Endothelial cell of umbilical vein (primary cell): Measurements from ENCODE around the gene FBLN2. TPM values are rescaled to one million over a fixed set of nuclear protein-coding genes. Genes with fewer than 3 reads are reported as not detected.

Experiments
- BruUV-seq: library from RNA; stranded (reverse); fragments of 400-500 nt; replicated peaks from 2 replicates; lab custom pipeline; 2021; lab: Mats Ljungman, UMichigan
- CTCF ChIA-PET: fragments of 300-600, 350-600 bp; sonication (Branson Sonifier 250); formaldehyde crosslinking; loops from one replicate; lab custom pipeline; 2021; ENCODE audit warnings: antibody characterized with exemption, inconsistent platforms; lab: Charles Lee
- POLR2A ChIA-PET: fragments of 300-600, 350-600 bp; sonication (Branson Sonifier 250); formaldehyde crosslinking; loops from one replicate; lab custom pipeline; 2021; ENCODE audit warnings: antibody characterized with exemption, inconsistent platforms; lab: Charles Lee
- DNase-seq: peaks from one replicate; pipeline ENCODE4 v3.0.0-alpha.2; 2011; ENCODE audit warnings: low read depth, low spot score
- FAIRE-seq: peaks from 2 replicates; lab custom pipeline; 2011; peaks lifted over from hg19 to GRCh38; lab: Jason Lieb, UNC
- H2AFZ ChIP-seq: 2 replicates; pipeline ENCODE4 v1.6.0; 2012; ENCODE audit warnings: low read depth, low read length, control low read depth, inconsistent platforms
- H3K27ac ChIP-seq: 2 replicates; pipeline ENCODE4 v1.5.1; 2011; ENCODE audit warnings: low read depth, mild to moderate bottlenecking, control low read depth, low read length, moderate library complexity; ENCODE audit not compliant: insufficient read depth
- H3K27me3 ChIP-seq, 2 experiments: 2 replicates each; pipeline versions ENCODE4 v1.6.0 to v1.6.1; 2011; ENCODE audit warnings: low read length in 2 of 2, mixed read lengths in 1 of 2; ENCODE audit not compliant: control insufficient read depth in 2 of 2, insufficient read depth in 2 of 2
- H3K36me3 ChIP-seq, 2 experiments: 2 replicates in 1 of 2; 3 replicates in 1 of 2; pipeline ENCODE4 v1.5.1; 2011; ENCODE audit warnings: low read length in 2 of 2, mild to moderate bottlenecking in 1 of 2, moderate library complexity in 1 of 2; ENCODE audit not compliant: control insufficient read depth in 2 of 2, insufficient read depth in 2 of 2; ENCODE audit errors: extremely low read depth in 1 of 2
- H3K4me1 ChIP-seq: 3 replicates; pipeline ENCODE4 v1.5.1; 2011; ENCODE audit warnings: mild to moderate bottlenecking, low read length; ENCODE audit not compliant: control insufficient read depth, insufficient read depth; ENCODE audit errors: extremely low read depth
- H3K4me2 ChIP-seq: 2 replicates; pipeline ENCODE4 v1.6.1; 2011; ENCODE audit warnings: low read length, control low read depth, mixed read lengths; ENCODE audit not compliant: insufficient read depth
- H3K4me3 ChIP-seq, 3 experiments: fragments of 200-600 bp in 1 of 3; sonication (generic), shearing (Covaris generic) in 1 of 3; replicated peaks in 1 of 3; 2 replicates each; pipeline ENCODE4 v1.5.1; 2011 to 2016; ENCODE audit warnings: control low read depth in 3 of 3, low read length in 3 of 3, mild to moderate bottlenecking in 2 of 3, inconsistent platforms in 1 of 3, low read depth in 1 of 3, moderate library complexity in 1 of 3; ENCODE audit not compliant: insufficient read depth in 1 of 3
- H3K79me2 ChIP-seq: 2 replicates; pipeline ENCODE4 v1.6.0; 2012; ENCODE audit warnings: low read length, inconsistent platforms; ENCODE audit not compliant: control insufficient read depth, insufficient read depth
- H3K9ac ChIP-seq: replicated peaks from 2 replicates; pipeline ENCODE3; 2011; ENCODE audit warnings: low read length, control low read depth; ENCODE audit not compliant: insufficient read depth; ENCODE audit errors: extremely low read depth
- H3K9me1 ChIP-seq: replicated peaks from 3 replicates; pipeline ENCODE4 v1.6.0; 2011; ENCODE audit warnings: mild to moderate bottlenecking, low read length; ENCODE audit not compliant: control insufficient read depth, insufficient read depth; ENCODE audit errors: extremely low read depth
- H3K9me3 ChIP-seq: replicated peaks from 2 replicates; pipeline ENCODE4 v1.5.1; 2012; ENCODE audit warnings: low read length, inconsistent platforms; ENCODE audit not compliant: control insufficient read depth, insufficient read depth
- H4K20me1 ChIP-seq: replicated peaks from 2 replicates; pipeline ENCODE3; 2011; ENCODE audit warnings: mild to moderate bottlenecking, low read length; ENCODE audit not compliant: control insufficient read depth, insufficient read depth; ENCODE audit errors: extremely low read depth
- EZH2 ChIP-seq: IDR thresholded peaks from 2 replicates; pipeline ENCODE4 v1.6.1; 2012; ENCODE audit warnings: borderline replicate concordance, low read depth, mild to moderate bottlenecking, moderate library complexity, low read length, inconsistent platforms; ENCODE audit not compliant: severe bottlenecking
- FOS ChIP-seq: IDR thresholded peaks from 2 replicates; pipeline ENCODE4 v1.6.1; 2011; ENCODE audit warnings: mild to moderate bottlenecking, low read length, moderate library complexity, borderline replicate concordance; ENCODE audit not compliant: insufficient read depth
- GATA2 ChIP-seq: IDR thresholded peaks from 2 replicates; pipeline ENCODE4 v1.7.0; 2011; ENCODE audit warnings: low read depth, mild to moderate bottlenecking, moderate library complexity, mixed read lengths, low read length; ENCODE audit not compliant: insufficient read length, insufficient read depth
- JUN ChIP-seq: IDR thresholded peaks from 2 replicates; pipeline ENCODE4 v1.6.1; 2011; ENCODE audit warnings: borderline replicate concordance, low read depth; ENCODE audit not compliant: insufficient read length, insufficient read depth
- MYC ChIP-seq: IDR thresholded peaks from one replicate; pipeline ENCODE4 v1.6.1; 2011; ENCODE audit warnings: mild to moderate bottlenecking, low read depth, low read length
- POLR2A ChIP-seq: IDR thresholded peaks from 2 replicates; pipeline ENCODE4 v1.6.1; 2012; ENCODE audit warnings: low read depth, mild to moderate bottlenecking, control low read depth, low read length
- POLR2AphosphoS5 ChIP-seq: IDR thresholded peaks from 2 replicates; pipeline ENCODE4 v1.6.1; 2012; ENCODE audit warnings: low read depth, mild to moderate bottlenecking, control low read depth, low read length, moderate library complexity; ENCODE audit not compliant: insufficient read depth
- dilution Hi-C: fragments of 300-500 bp; cut with MboI; formaldehyde crosslinking; loops from one replicate; pipeline ENCODE4 v1.15.0; 2019; ENCODE audit warnings: low sequenced_read_pairs; ENCODE audit not compliant: extremely low pct_ligation_motif_present
- intact Hi-C: fragments of 100-400 bp; cut with micrococcal nuclease; formaldehyde crosslinking; loops from one replicate; pipeline ENCODE4 v1.10.0; 2022
- polyA plus RNA-seq, 4 experiments: library from polyadenylated mRNA; depleted of rRNA in 3 of 4; stranded (reverse) in 3 of 4; unstranded in 1 of 4; fragments of >200 nt; gene quantifications; 2 replicates each; pipeline versions ENCODE4 v1.2.1 to v1.2.3, GENCODE V29; 2011 to 2012; ENCODE audit warnings: missing spikeins in 1 of 4
- total RNA-seq: library from RNA; stranded (reverse); gene quantifications from 2 replicates; pipeline ENCODE4 v1.2.3, GENCODE V29; 2021
- TF ChIP-seq, protein P1 (sequence below): IDR thresholded peaks from 2 replicates; pipeline ENCODE4 v1.6.1; 2011; ENCODE audit not compliant: insufficient read depth, insufficient read length
- TF ChIP-seq, protein P2 (sequence below), 2 donors: IDR thresholded peaks; 1 replicate in 1 of 2; 2 replicates in 1 of 2; pipeline ENCODE4 v1.5.1; 2011; ENCODE audit warnings: low read length in 2 of 2, mild to moderate bottlenecking in 2 of 2, moderate library complexity in 2 of 2, control low read depth in 1 of 2, inconsistent platforms in 1 of 2, low read depth in 1 of 2; ENCODE audit not compliant: insufficient read depth in 1 of 2; ENCODE audit errors: extremely low read depth in 1 of 2

The FBLN2 gene
- total and polyA plus RNA-seq, 2 donors (not counting 3 experiments of a cell fraction or from before 2014, with no cell fraction given) = 1.4 to 1.9 TPM

DNA sequence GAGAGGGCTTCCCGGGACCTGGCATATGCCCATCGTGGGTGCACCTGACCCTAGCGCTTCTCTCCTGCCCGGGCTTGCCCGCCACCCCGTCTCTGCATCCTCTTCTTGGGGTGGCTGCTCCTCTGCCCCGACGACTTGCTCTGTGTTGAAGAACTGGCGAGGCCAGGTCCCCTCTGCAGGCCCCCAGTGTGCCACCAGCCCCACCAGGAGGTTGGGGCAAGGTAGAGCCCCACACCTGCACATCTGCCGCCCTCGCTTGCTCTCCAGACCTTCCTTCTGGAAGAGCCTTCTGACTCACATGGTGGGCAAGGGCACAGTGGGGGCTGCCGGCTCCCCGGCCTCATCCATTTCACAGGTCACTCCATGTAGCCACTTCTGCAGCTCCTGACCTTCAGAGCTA lies 84.3 kb downstream of the FBLN2 start:
- CTCF ChIA-PET = interaction anchor here (1.0 kb wide), 1 partner anchor 137 kb away, joined by 4 read pairs; no protein-coding TSS in a partner anchor
- Histone ChIP-seq H3K9me3 (no peaks in the 10 kb centered on the region), H3K4me3 (no peak overlapping the region), H3K36me3 (no peaks in the 10 kb centered on the region), H3K4me2 (no peak overlapping the region), H3K79me2 (no peaks in the 10 kb centered on the region), H3K9me1 (no peaks in the 10 kb centered on the region), H3K27me3 (no peaks in the 10 kb centered on the region), H3K27ac (no peak overlapping the region), H3K4me1 (no peaks in the 10 kb centered on the region), H4K20me1 (no peaks in the 10 kb centered on the region), H3K9ac (no peak overlapping the region), H2AFZ (no peak overlapping the region)
- BruUV-seq = no TSS peak
- no peak for TF ChIP-seq GATA2
- TF ChIP-seq POLR2A = no peak
- no peak for TF ChIP-seq EZH2
- no peak for TF ChIP-seq MYC
- intact Hi-C loops (no loop called here), dilution Hi-C loops (no loop called here)
- FAIRE-seq (no peak), DNase-seq (no peak)
- POLR2A ChIA-PET = no interaction called here

DNA sequence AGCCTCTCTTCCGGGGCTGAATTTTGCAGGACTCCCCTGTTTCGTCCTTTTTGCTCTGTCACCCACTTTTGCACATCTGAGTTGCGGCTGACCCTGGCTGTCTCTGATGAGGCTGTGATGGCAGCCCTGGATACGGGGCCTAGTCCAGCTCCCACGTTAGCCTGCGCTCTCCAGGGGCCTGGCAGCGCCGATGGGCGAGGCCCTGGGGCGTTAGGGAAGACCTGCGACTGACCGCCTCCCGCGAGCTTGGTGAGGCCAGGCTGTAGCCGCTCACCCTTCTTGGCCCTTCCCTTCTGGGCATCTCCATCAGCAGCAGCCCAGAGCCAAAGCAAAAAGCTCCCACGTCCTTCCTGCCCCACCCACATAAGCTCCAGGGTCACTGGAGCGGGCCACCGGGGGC lies 85.2 kb downstream of the FBLN2 start:
- POLR2A ChIA-PET = no interaction called here
- Histone ChIP-seq H3K9me1 (no peaks in the 10 kb centered on the region), H3K4me2 (no peak overlapping the region), H3K9me3 (no peaks in the 10 kb centered on the region), H3K27me3 (no peaks in the 10 kb centered on the region), H3K79me2 (no peaks in the 10 kb centered on the region), H3K4me3 (no peak overlapping the region), H2AFZ (no peak overlapping the region), H3K36me3 (no peaks in the 10 kb centered on the region), H4K20me1 (no peaks in the 10 kb centered on the region), H3K9ac (no peak overlapping the region), H3K4me1 (no peaks in the 10 kb centered on the region), H3K27ac (no peak overlapping the region)
- intact Hi-C loops (no loop called here), dilution Hi-C loops (no loop called here)
- CTCF ChIA-PET = interaction anchor here (1.5 to 1.8 kb wide), 2 partner anchors 14 to 138 kb away, joined by 4 to 6 read pairs; no protein-coding TSS in a partner anchor
- TF ChIP-seq, protein P1, sequence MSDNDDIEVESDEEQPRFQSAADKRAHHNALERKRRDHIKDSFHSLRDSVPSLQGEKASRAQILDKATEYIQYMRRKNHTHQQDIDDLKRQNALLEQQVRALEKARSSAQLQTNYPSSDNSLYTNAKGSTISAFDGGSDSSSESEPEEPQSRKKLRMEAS = no peak
- TF ChIP-seq POLR2A (no peak), FOS (no peak), EZH2 (no peak), JUN (no peak), POLR2AphosphoS5 (no peak), GATA2 (no peak), MYC (no peak)
- TF ChIP-seq, protein P2, sequence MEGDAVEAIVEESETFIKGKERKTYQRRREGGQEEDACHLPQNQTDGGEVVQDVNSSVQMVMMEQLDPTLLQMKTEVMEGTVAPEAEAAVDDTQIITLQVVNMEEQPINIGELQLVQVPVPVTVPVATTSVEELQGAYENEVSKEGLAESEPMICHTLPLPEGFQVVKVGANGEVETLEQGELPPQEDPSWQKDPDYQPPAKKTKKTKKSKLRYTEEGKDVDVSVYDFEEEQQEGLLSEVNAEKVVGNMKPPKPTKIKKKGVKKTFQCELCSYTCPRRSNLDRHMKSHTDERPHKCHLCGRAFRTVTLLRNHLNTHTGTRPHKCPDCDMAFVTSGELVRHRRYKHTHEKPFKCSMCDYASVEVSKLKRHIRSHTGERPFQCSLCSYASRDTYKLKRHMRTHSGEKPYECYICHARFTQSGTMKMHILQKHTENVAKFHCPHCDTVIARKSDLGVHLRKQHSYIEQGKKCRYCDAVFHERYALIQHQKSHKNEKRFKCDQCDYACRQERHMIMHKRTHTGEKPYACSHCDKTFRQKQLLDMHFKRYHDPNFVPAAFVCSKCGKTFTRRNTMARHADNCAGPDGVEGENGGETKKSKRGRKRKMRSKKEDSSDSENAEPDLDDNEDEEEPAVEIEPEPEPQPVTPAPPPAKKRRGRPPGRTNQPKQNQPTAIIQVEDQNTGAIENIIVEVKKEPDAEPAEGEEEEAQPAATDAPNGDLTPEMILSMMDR (IDR thresholded peaks at IDR 0.05; ENCODE audit: extremely low read depth in 1 of 2, insufficient read depth in 1 of 2, low read depth in 1 of 2, low read length in 2 of 2) = no peak
- FAIRE-seq (no peak), DNase-seq (no peak)
- BruUV-seq = no TSS peak
